ENCODE results near the gene XBP1. TPM values are rescaled to one million over a fixed set of nuclear protein-coding genes. Genes with fewer than 3 reads are reported as not detected.
"Not testable (repeated sequence)": the region's sequence is repeated elsewhere in the genome, so short reads cannot be mapped to it uniquely, and the experiment has no call there.

Gene XBP1
- total and polyA plus RNA-seq, 2 donors (not counting 3 experiments of a cell fraction or from before 2014, with no cell fraction given): 90.4 to 102 TPM

- FAIRE-seq (no peak), DNase-seq (ENCODE audit: low read depth, low spot score) (no peak)
- ChIA-PET POLR2A (no interaction called here), CTCF (interaction anchor here (1.8 to 2.3 kb wide), 2 partner anchors 194 to 307 kb away, joined by 4 to 10 read pairs; no protein-coding TSS in a partner anchor)
- no TSS peak for BruUV-seq (replicated peaks)
- Histone ChIP-seq H3K4me3 (replicated peaks in 1 of 3; ENCODE audit: insufficient read depth in 1 of 3, low read depth in 1 of 3, low read length in 3 of 3) (no peak overlapping the region), H3K27me3 (ENCODE audit: control insufficient read depth in 2 of 2, insufficient read depth in 2 of 2, low read length in 2 of 2) (no peaks in the 10 kb centered on the region), H4K20me1 (replicated peaks; ENCODE audit: control insufficient read depth, extremely low read depth, insufficient read depth, low read length) (no peaks in the 10 kb centered on the region), H3K36me3 (ENCODE audit: control insufficient read depth in 2 of 2, extremely low read depth in 1 of 2, insufficient read depth in 2 of 2, low read length in 2 of 2) (no peaks in the 10 kb centered on the region), H3K79me2 (ENCODE audit: control insufficient read depth, insufficient read depth, low read length) (no peaks in the 10 kb centered on the region), H3K4me2 (ENCODE audit: insufficient read depth, low read length) (no peak overlapping the region), H2AFZ (ENCODE audit: low read depth, low read length) (no peak overlapping the region), H3K9ac (replicated peaks; ENCODE audit: extremely low read depth, insufficient read depth, low read length) (no peak overlapping the region), H3K9me3 (replicated peaks; ENCODE audit: control insufficient read depth, insufficient read depth, low read length) (no peaks in the 10 kb centered on the region), H3K9me1 (replicated peaks; ENCODE audit: control insufficient read depth, extremely low read depth, insufficient read depth, low read length) (no peaks in the 10 kb centered on the region), H3K27ac (ENCODE audit: insufficient read depth, low read depth, low read length) (no peak overlapping the region), H3K4me1 (ENCODE audit: control insufficient read depth, extremely low read depth, insufficient read depth, low read length) (no peaks in the 10 kb centered on the region)
- dilution Hi-C loops (cut with MboI; ENCODE audit: extremely low pct_ligation_motif_present, low sequenced_read_pairs): no loop called here
- intact Hi-C loops (cut with micrococcal nuclease): no loop called here
- no peak for TF ChIP-seq JUN (IDR thresholded peaks at IDR 0.05; ENCODE audit: borderline replicate concordance, insufficient read depth, insufficient read length, low read depth)
- no peak for TF ChIP-seq MYC (IDR thresholded peaks at IDR 0.05; ENCODE audit: low read depth, low read length)
Measured at GRCh38 chr22:28846994-28847393, 46.6 kb upstream of the XBP1 start.

DNA sequence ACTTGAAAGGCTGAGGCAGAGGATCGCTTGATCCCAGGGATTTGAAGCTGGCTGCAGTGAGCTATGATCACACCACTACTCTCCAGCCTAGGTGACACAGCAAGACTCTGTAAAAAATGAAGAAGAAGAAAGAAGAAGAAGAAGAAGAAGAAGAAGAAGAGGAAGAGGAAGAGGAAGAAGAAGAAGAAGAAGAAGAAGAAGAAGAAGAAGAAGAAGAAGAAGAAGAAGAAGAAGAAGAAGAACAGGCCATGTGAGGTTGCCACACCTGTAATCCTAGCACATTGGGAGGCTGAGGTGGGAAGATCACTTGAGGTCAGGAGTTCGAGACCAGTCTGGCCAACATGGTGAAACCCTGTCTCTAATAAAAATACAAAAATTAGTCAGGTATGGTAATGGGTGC, 43.9 kb upstream of the XBP1 start:
- H3K9ac ChIP-seq (replicated peaks; ENCODE audit: extremely low read depth, insufficient read depth, low read length); H3K79me2 ChIP-seq (ENCODE audit: control insufficient read depth, insufficient read depth, low read length); H3K9me3 ChIP-seq (replicated peaks; ENCODE audit: control insufficient read depth, insufficient read depth, low read length); BruUV-seq (replicated peaks); H3K27me3 ChIP-seq (ENCODE audit: control insufficient read depth in 2 of 2, insufficient read depth in 2 of 2, low read length in 2 of 2); H3K36me3 ChIP-seq (ENCODE audit: control insufficient read depth in 2 of 2, extremely low read depth in 1 of 2, insufficient read depth in 2 of 2, low read length in 2 of 2); H3K27ac ChIP-seq (ENCODE audit: insufficient read depth, low read depth, low read length); H3K4me1 ChIP-seq (ENCODE audit: control insufficient read depth, extremely low read depth, insufficient read depth, low read length); H2AFZ ChIP-seq (ENCODE audit: low read depth, low read length); POLR2A ChIA-PET; intact Hi-C loops (cut with micrococcal nuclease); H3K4me3 ChIP-seq (replicated peaks in 1 of 3; ENCODE audit: insufficient read depth in 1 of 3, low read depth in 1 of 3, low read length in 3 of 3); FAIRE-seq; H3K9me1 ChIP-seq (replicated peaks; ENCODE audit: control insufficient read depth, extremely low read depth, insufficient read depth, low read length); dilution Hi-C loops (cut with MboI; ENCODE audit: extremely low pct_ligation_motif_present, low sequenced_read_pairs); H3K4me2 ChIP-seq (ENCODE audit: insufficient read depth, low read length); DNase-seq (ENCODE audit: low read depth, low spot score); H4K20me1 ChIP-seq (replicated peaks; ENCODE audit: control insufficient read depth, extremely low read depth, insufficient read depth, low read length): not testable (repeated sequence)
- CTCF ChIA-PET: interaction anchor here (1.1 kb wide), 1 partner anchor 11 kb away, joined by 4 read pairs; no protein-coding TSS in a partner anchor

All from endothelial cell of umbilical vein (primary cell).